Tibial nerve (tissue), 4 donors: ENCODE results near the gene USP3. TPM values are rescaled to one million over a fixed set of nuclear protein-coding genes. Genes with fewer than 3 reads are reported as not detected.

Experiments used
- DNase-seq, 2 donors: peaks; one replicate each; pipeline ENCODE4 v3.0.0-alpha.2; 2019; ENCODE audit warnings: low spot score in 2 of 2
- H3K27ac ChIP-seq, 4 donors: fragments of 200-600 bp; sonication (generic) in 3 of 4; one replicate each; pipeline ENCODE4 v1.5.1; 2017 to 2019; ENCODE audit warnings: mild to moderate bottlenecking in 1 of 4
- H3K27me3 ChIP-seq, 2 donors: fragments of 200-600 bp; sonication (generic) in 1 of 2; one replicate each; pipeline versions ENCODE4 v1.5.1 to v1.6.0; 2017 to 2019
- H3K36me3 ChIP-seq, 3 donors: fragments of 200-600 bp; sonication (generic); one replicate each; pipeline ENCODE4 v1.5.1; 2018 to 2019
- H3K4me1 ChIP-seq, 4 donors: fragments of 200-600 bp; sonication (generic) in 3 of 4; one replicate each; pipeline ENCODE4 v1.5.1; 2017 to 2019
- H3K4me3 ChIP-seq, 4 donors: fragments of 200-600 bp; sonication (generic) in 3 of 4; one replicate each; pipeline ENCODE4 v1.5.1; 2017 to 2019; ENCODE audit warnings: mild to moderate bottlenecking in 1 of 4, moderate library complexity in 1 of 4
- H3K9me3 ChIP-seq, 4 donors: fragments of 200-600 bp; sonication (generic) in 3 of 4; one replicate each; pipeline ENCODE4 v1.5.1; 2017 to 2019
- EP300 ChIP-seq, 2 donors: sonication (generic); formaldehyde crosslinking; IDR thresholded peaks; one replicate each; pipeline ENCODE4 v1.6.1; 2017; ENCODE audit warnings: antibody characterized with exemption in 2 of 2, mild to moderate bottlenecking in 1 of 2
- POLR2A ChIP-seq, 2 donors: fragments of 450-650 bp; IDR thresholded peaks; one replicate each; pipeline ENCODE4 v1.6.1; 2017; ENCODE audit warnings: antibody characterized with exemption in 2 of 2, mild to moderate bottlenecking in 2 of 2, moderate library complexity in 2 of 2
- WGBS, 2 donors: methylation state at CpG; one replicate each; pipeline ENCODE4 v1.1.5; 2018; 5-methylcytosine and 5-hydroxymethylcytosine counted together
- total RNA-seq, 4 donors: library from RNA; depleted of rRNA; stranded (reverse); fragments of >200 nt; gene quantifications; one replicate each; pipeline ENCODE4 v1.1.0, GENCODE V29; 2016
- TF ChIP-seq, protein P1 (sequence below), 5 experiments: fragments of 200-600 bp in 3 of 5; fragments of 450-650 bp in 2 of 5; sonication (generic) in 3 of 5; IDR thresholded peaks; one replicate each; pipeline ENCODE4 v1.5.1; 2016 to 2019; ENCODE audit warnings: antibody characterized with exemption in 5 of 5, mild to moderate bottlenecking in 3 of 5, moderate library complexity in 2 of 5

Gene USP3
- total RNA-seq, 4 donors from 2014 or later = 32.8 to 47.3 (median 38.3) TPM

DNA sequence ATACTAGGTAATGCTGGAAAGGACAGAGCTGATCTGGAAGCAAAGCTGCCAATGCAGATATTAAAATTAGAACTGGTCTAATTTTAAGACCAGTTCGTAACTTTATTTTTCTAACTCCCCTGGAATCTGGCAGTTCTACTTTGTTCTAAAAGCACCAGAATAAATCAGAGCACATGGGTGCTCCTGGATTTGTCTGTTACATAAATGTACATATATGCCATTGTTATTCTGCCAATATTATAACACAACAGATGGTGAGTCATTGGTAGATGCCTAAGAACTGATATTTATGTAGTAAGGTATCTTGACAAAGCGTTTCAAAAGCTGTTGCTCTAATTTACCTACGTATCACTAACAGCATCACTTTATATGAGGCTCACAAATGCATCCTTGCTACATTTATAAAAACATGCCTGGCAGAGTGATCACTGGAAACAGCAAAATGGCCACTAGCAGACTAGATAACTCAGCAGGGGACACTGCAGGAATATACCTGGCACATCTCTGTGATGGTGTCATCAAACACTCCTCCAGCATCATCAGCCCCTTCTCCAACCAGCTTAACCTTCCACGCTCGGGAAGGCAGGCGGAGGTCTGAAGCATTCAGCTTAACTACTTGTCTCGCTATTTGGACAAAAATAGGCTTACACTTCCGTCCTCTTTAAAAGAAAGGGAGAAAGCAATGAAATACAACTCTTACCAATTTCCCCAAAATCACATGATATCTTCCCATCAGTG lies 119.0 kb downstream of the USP3 start:
- H3K4me3 ChIP-seq = no peak overlapping the region
- no peaks in the 10 kb centered on the region for H3K27me3 ChIP-seq
- 96 to 97% methylated on average over 8 of the region's 8 CpGs for WGBS, 2 donors
- H3K4me1 ChIP-seq = peaks cover 0 to 8% (median 2%) of the 10 kb centered on the region in 4 donors
- TF ChIP-seq, protein P1, sequence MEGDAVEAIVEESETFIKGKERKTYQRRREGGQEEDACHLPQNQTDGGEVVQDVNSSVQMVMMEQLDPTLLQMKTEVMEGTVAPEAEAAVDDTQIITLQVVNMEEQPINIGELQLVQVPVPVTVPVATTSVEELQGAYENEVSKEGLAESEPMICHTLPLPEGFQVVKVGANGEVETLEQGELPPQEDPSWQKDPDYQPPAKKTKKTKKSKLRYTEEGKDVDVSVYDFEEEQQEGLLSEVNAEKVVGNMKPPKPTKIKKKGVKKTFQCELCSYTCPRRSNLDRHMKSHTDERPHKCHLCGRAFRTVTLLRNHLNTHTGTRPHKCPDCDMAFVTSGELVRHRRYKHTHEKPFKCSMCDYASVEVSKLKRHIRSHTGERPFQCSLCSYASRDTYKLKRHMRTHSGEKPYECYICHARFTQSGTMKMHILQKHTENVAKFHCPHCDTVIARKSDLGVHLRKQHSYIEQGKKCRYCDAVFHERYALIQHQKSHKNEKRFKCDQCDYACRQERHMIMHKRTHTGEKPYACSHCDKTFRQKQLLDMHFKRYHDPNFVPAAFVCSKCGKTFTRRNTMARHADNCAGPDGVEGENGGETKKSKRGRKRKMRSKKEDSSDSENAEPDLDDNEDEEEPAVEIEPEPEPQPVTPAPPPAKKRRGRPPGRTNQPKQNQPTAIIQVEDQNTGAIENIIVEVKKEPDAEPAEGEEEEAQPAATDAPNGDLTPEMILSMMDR (IDR thresholded peaks at IDR 0.05) = no peak
- no peak for TF ChIP-seq POLR2A (IDR thresholded peaks at IDR 0.05)
- no peak for TF ChIP-seq EP300 (IDR thresholded peaks at IDR 0.05)
- no peak overlapping the region for H3K27ac ChIP-seq
- DNase-seq = no peak
- no peaks in the 10 kb centered on the region for H3K9me3 ChIP-seq
- H3K36me3 ChIP-seq = peaks cover 5 to 71% (median 11%) of the 10 kb centered on the region in 3 donors

DNA sequence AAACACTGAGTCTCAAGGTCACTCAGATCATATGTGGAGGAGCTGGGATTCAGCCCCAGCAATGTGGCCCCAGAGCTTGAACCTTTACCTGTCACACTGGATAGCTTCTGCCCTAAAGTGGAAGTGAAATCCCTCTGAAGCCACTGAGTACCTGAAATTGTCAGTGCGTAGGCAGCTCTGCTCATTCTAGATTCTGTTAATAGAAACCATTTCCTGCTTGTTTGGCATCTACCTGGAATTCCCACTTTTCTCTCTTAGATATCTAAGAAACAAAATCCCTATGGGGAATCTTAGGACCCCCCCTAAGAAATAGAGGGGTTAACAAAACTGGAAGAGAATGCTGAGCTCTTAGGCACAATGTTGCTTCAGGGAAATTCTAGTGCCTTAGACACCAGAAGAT lies 122.6 kb downstream of the USP3 start:
- Histone ChIP-seq H3K27me3 (no peaks in the 10 kb centered on the region), H3K9me3 (no peaks in the 10 kb centered on the region), H3K4me3 (no peak overlapping the region), H3K4me1 (peaks cover 0 to 35% (median 9%) of the 10 kb centered on the region in 4 donors), H3K36me3 (peaks cover 5 to 96% (median 11%) of the 10 kb centered on the region in 3 donors), H3K27ac (peak overlapping the region; percentile 59 to 92 (median 78))
- WGBS, 2 donors = 88 to 100% methylated on average over 1 of the region's 1 CpG
- no peak for DNase-seq
- TF ChIP-seq, protein P1 (IDR thresholded peaks at IDR 0.05) = no peak
- TF ChIP-seq EP300 (IDR thresholded peaks at IDR 0.05) (no peak), POLR2A (IDR thresholded peaks at IDR 0.05) (no peak)

DNA sequence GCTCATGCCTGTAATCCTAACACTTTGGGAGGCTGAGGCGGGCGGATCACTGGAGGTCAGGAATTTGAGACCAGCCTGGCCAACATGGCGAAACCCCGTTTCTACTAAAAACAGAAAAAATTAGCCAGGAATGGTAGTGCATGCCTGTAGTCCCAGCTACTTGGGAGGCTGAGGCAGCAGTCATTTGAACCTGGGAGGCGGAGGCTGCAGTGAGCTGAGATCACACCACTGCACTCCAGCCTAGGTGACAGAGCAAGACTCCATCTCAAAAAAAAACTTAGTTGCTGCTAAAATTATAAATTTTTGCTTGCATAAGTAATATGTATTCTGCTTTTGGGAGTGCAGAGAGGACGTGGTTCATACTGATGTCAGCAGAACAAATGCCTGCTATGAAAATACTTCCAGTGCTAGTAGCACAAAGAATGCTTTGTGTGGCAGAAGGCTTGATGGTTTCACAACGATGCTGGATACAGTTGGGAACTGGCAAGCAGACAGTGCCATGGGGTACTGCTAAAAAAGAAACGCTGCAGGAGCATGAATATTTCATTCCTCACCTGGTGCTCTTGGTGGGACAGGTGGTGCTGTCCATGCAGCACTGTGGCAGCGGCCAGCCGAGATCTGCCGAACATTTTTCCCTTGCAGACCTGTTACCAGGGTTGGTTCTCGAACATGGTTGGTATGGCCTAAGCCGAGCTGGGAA lies 123.9 kb downstream of the USP3 start:
- WGBS, 2 donors = 52 to 64% methylated on average over 13 of the region's 13 CpGs
- TF ChIP-seq POLR2A (IDR thresholded peaks at IDR 0.05) = no peak
- TF ChIP-seq EP300 (IDR thresholded peaks at IDR 0.05) = peak; percentile 65 to 81
- Histone ChIP-seq H3K36me3 (peaks cover 8 to 96% (median 10%) of the 10 kb centered on the region in 3 donors), H3K27me3 (no peaks in the 10 kb centered on the region), H3K27ac (peak overlapping the region; percentile 71 to 92 (median 78)), H3K4me3 (peak overlapping the region in 3 of 4 donors; percentile 3 to 40 (median 19)), H3K9me3 (no peaks in the 10 kb centered on the region), H3K4me1 (peaks cover 0 to 35% (median 9%) of the 10 kb centered on the region in 4 donors)
- DNase-seq = no peak

DNA sequence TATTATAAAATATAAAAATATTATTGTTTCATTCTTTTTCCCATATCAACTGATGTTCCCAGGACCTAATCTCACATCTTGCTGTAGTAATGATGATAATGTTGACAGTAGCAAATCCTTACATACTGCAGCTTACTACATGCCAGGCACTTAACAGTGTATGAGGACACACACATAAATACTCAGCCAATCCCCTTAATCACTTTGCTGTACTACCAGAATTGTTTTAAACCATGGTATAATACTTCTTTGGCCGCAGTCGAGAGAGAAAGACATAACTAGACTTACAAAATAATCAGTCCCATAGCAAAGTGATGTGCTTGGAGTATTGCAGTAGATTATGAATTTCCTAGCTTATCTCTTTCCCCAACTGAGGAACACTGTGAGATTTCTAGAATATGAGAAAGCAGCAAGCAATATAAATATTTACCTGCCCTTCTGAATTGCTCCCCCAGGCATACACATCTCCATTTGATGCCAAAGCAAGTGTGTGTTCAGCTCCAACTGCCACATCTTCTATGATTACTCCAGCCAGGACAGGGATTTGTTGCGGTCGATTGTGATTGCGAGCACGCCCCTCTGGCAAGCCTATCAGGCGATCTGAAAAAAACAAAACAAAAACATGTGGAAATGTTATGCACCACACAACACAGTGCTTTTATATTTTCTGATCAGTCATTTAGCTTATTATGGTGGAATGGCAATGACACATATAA lies 125.8 kb downstream of the USP3 start:
- DNase-seq = peak in 1 of 2 donors; percentile 49
- Histone ChIP-seq H3K36me3 (peaks cover 0 to 96% (median 10%) of the 10 kb centered on the region in 3 donors), H3K4me3 (peak overlapping the region in 3 of 4 donors; percentile 18 to 40 (median 20)), H3K27ac (peak overlapping the region; percentile 66 to 90 (median 78)), H3K27me3 (no peaks in the 10 kb centered on the region), H3K4me1 (peaks cover 0 to 35% (median 9%) of the 10 kb centered on the region in 4 donors), H3K9me3 (no peaks in the 10 kb centered on the region)
- TF ChIP-seq, protein P1 (IDR thresholded peaks at IDR 0.05) = no peak
- TF ChIP-seq POLR2A (IDR thresholded peaks at IDR 0.05) = peak in 1 of 2 donors; percentile 54
- TF ChIP-seq EP300 (IDR thresholded peaks at IDR 0.05) = peak in 1 of 2 donors; percentile 83
- 51 to 52% methylated on average over 7 of the region's 7 CpGs for WGBS, 2 donors

DNA sequence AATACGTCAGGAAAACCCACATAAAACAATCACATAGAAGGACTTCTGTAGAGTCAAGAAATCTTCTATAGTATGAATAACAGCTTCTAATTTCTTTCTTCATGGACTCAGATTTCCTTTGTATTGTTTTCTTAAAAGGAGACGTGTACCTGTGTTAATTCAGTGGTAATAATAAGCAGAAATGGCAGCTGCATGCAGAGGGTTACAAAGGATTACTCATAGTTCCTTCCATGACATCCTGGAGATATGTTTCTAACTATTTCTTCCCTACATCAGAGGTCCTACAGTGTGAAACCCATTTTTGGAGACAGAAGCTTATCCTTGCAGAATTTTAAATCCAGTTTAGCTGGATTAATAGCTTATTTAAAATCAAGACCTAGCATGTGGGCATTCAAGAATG lies 128.9 kb downstream of the USP3 start:
- DNase-seq = no peak
- Histone ChIP-seq H3K27me3 (no peaks in the 10 kb centered on the region), H3K27ac (peak overlapping the region in 1 of 4 donors; percentile 81), H3K4me3 (no peak overlapping the region), H3K4me1 (peaks cover 0 to 27% (median 7%) of the 10 kb centered on the region in 4 donors), H3K9me3 (no peaks in the 10 kb centered on the region), H3K36me3 (peaks cover 0 to 97% (median 5%) of the 10 kb centered on the region in 3 donors)
- TF ChIP-seq POLR2A (IDR thresholded peaks at IDR 0.05) (no peak), EP300 (IDR thresholded peaks at IDR 0.05) (no peak)
- TF ChIP-seq, protein P1 (IDR thresholded peaks at IDR 0.05) = no peak
- WGBS, 2 donors = 64 to 66% methylated on average over 2 of the region's 2 CpGs
